NCI-H2107 treated with DMSO at 0.1 percent for 48 hours (cell line): ENCODE data around the gene FSD2.
"Not testable (repeated sequence)": the region's sequence is repeated elsewhere in the genome, so short reads cannot be mapped to it uniquely, and the experiment has no call there.

Experiments
- DNase-seq: peaks from one replicate; lab custom pipeline; 2025; ENCODE audit not compliant: unreplicated experiment; lab: John Stamatoyannopoulos, UW

FSD2 gene

DNA sequence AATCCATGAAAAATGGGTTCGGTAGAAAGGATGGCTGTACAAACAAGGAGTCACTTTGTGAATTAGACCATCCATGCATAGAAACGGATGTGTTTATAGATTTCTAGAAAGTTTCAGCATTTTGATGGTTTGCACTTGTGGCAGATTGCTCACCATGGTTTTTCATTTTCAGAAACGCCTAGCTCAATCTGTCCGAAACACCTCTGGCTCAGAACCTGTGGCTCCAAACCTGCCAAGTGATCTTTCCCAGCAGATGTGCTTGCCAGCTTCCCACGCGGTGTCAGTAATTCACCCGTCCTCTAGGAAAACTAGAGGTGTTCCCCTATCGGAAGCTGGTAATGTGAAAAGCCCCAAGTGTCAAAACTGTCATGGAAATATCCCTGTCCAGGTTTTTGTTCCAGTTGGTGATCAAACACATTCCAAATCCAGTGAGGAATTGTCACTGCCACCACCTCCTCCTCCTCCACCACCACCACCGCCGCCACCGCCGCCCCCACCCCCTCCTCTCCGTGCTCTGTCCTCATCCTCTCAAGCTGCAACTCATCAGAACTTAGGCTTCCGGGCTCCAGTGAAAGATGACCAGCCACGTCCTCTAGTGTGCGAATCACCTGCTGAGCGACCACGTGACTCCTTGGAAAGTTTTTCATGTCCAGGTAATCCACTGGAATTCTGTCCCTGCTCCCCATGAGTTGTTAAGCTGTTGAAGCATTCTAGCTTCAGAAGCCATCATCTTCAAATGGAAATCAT is 24.7 kb upstream of the FSD2 start:
- no peak for DNase-seq

DNA sequence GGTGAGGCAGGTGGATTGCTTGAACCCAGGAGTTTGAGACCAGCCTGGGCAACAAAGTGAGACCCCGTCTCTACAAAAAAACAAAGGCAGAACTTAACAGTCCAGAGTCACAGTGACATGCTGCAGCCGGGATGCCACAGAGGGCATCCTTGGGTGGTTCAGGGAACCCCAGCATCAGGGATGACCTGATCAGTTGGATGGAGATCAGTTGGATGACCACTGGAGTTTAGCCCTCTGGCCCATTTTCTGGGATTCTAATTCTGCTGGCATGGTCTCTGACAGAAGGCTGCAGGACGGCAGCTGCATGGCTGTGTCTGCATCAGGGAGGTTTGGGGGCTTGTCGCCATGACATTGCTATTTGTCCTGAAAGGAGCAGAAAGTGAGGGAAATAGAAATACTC is 23.4 kb upstream of the FSD2 start:
- no peak for DNase-seq

DNA sequence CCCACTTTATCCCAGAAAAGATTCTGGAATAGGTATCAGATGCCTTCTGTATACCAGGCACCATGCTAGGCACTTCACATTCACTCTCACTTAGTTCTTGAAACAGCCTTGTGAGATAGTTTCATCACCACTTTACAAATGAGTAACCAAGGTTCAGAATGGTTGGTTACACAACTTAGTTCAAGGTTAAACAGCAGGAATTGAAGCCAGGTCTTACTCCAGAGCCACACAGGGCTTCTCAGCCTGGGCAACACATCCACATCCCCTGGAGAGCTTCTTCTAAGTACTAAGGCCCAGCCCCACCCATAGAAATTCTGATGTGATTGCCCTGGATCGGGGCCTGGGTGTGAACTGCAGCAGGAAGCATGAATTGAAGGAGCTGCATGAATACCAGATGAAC is 22.2 kb upstream of the FSD2 start:
- DNase-seq: no peak

DNA sequence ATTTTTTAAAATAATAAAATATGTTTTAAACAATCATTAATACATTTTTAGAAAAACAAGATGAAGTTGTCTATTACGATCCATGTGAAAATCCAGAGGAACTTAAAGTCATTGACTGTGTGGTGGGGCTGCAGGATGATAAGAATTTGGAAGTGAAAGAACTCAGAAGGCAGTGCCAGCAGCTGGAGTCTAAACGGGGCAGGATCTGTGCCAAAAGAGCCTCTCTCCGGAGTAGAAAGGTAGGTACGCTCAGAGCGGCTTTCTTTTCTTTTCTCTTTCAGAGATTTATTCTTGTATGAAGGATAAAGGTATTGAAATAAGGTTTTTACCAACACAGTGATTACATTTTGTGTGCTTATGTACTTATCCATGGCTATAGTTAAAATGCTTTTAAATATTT is 17.2 kb upstream of the FSD2 start:
- DNase-seq: no peak

DNA sequence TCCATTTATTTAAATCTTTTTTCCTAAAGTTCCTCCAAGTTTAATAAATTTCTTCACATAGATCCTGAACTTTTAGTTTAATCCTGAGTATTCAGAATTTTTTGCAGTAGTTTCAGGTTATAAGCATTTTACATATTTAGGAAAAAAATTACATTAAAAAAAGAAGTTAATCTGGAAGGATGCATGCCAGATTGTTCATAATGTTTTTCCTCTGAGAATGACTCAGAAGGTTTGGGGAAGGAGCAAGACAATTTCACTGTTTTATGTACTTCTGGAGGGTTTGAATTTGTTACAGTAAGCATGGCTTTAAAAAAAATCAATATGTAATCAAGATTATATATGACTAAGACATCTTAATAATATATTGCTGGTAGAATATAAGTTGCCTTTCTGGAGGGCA is 16.0 kb upstream of the FSD2 start:
- not testable (repeated sequence) for DNase-seq

DNA sequence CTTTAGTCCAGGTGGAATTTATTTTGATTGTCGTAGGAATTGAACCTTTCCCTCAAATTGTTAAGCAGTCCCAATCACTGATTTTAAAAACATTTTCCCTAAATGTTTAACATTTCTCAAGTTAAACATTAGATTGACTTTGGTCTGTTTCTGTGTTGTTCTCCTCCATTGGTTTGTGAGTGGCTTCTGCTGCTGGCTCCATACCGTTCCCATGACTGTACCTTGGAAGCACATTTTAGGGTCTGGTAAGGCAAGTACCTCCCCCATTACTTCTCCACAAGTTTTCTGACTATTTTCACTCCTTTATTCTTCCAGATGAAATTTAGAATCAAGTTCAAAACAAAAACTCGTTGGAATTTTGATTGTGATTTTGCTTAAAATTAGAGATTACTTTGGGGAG is 15.5 kb upstream of the FSD2 start:
- DNase-seq: not testable (repeated sequence)

DNA sequence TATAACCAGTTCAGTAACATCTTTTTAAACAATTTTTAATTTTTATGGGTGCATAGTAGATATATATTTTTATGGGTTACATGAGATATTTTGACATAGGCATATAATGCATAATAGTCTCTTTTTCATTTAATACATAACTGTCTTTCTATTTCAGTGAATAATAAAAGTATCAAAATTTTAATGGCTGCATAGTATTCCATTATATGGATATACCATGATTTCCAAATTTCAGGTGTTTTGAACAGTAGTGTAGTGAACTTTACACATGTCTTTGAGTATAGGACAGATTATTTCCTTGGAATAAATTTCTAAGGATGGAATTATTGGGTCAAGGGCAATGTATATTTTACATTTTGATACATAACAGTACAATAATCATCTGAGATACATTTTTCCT is 14.3 kb upstream of the FSD2 start:
- no peak for DNase-seq

DNA sequence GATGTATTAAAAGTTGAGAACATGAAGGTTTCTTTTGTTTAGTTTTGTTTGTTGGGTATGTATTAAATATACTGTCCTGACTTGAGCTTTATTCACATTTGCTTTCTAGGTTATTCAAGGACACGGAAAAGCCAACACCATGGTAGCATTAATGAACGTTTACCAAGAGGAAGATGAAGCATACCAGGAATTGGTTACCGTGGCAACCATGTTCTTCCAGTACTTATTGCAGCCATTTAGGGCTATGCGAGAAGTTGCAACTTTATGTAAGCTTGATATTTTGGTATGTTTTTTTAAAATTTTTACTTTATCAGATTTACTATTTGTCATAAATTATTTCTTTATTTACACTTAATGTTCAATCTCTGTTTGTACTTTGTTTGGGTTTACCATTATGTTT is 7.1 kb upstream of the FSD2 start:
- no peak for DNase-seq

DNA sequence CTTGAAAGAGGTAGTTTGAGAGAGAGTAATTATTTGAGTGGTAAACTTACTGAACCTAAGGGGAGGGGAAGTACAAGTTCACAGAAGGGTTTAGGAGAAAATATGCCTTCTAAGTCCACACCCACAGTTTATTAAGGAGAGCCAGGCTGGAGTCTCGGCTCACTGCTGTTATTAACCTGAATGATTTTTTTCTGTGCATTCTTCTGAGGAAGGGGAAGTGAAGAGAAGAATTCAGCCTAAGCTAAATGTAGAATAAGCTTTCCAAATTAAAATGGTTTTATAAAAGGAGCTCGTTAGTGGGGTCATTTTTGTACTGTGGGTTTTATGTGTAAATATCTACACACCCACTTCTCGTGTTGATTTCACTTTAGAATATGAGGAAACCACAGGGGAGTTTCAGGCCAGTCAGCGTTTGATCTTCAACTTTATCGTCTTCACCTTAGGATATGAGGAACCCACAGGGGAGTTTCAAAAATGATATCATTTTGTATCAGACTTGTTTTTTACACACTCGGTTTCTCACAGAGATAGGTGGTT is 5.1 kb upstream of the FSD2 start:
- no peak for DNase-seq

DNA sequence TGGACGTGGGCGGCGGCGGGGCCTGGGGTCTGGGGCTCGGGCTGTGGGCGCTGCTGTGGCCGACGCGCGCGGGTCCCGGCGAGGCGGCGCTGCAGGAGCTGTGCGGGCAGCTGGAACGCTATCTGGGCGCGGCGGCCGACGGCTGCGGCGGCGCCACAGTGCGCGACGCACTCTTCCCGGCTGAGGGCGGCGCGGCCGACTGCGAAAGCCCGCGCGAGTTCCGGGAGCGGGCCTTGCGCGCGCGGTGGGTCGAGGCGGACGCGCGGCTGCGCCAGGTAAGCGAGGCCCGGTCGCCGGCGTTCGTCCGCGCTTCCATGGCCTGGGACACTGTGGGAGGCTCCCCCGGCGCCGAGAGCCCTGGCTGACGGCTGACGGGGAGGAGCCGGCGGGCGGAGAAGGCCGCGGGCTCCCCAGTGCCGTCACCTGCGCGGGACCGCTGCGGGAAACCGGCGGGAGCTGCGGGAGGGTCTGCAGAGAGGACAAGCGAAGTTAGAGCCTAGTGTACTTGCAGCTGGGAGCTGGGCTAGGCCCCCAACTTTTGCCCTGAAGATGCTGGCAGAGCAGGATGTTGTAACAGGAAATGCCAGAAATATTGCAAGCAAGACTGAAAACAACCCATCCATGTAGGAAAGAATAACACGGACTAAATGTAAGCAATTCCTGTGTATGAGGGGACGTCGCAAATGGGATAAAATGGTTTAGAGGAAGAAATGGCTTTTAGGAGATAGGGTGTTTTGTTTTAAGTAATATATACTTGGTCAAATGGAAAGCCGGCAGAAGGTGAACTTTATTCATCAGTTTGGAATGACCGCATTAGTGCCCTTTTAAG is 4.4 kb upstream of the FSD2 start:
- DNase-seq: no peak

DNA sequence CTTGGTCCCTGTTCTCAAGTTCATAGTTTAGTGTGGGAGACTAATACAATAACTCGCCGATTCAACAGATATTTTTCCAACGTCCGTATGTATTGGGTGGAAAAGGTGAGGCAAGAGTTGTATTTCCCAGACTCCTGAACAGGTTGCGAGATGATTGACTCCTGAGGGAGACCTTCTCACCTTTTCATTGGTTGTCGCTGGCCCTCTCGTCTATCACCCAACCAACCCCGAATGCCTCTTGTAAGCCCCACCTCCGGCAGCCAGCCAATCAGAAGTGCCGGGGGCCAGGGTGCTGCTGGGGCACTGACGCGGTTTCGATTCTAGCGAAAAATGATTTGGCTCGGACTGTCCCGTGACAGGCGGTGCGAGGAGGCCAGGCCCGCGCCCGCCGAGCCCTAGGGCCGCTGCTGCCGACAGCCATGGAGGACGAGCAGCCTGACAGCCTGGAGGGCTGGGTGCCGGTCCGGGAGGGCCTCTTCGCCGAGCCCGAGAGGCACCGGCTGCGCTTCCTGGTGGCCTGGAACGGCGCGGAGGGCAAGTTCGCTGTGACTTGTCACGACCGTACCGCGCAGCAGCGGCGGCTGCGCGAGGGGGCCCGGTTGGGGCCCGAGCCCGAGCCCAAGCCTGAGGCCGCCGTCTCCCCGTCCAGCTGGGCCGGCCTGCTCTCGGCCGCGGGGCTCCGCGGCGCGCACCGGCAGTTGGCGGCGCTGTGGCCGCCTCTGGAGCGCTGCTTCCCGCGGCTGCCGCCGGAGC is 3.6 kb upstream of the FSD2 start, which contains the start of gene WHAMM:
Gene WHAMM (plus strand): TSS at position 321 of the 753 bp plus-strand sequence. CDS start 99 bp downstream, at position 420.
- peak; percentile 87 for DNase-seq

DNA sequence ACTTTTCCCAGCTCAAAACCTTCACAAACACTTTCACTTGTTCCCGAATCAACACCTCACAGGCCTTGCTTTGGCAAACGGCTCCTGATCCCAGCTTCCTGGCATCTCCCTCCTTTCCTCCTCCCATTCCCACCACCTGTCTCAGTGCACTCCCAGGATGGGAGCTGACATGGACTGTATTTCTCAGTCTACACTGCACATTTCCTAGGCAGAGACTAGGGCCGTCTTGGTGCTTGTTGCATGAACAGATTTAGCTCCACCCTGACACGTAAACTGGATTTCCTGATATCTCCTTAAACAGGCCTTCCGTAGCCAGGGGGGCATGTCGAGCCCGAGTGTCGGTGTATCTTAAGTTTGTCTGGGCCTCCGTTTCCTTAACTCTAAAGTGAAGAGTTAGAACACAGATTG is 2.8 kb upstream of the FSD2 start:
- no peak for DNase-seq

DNA sequence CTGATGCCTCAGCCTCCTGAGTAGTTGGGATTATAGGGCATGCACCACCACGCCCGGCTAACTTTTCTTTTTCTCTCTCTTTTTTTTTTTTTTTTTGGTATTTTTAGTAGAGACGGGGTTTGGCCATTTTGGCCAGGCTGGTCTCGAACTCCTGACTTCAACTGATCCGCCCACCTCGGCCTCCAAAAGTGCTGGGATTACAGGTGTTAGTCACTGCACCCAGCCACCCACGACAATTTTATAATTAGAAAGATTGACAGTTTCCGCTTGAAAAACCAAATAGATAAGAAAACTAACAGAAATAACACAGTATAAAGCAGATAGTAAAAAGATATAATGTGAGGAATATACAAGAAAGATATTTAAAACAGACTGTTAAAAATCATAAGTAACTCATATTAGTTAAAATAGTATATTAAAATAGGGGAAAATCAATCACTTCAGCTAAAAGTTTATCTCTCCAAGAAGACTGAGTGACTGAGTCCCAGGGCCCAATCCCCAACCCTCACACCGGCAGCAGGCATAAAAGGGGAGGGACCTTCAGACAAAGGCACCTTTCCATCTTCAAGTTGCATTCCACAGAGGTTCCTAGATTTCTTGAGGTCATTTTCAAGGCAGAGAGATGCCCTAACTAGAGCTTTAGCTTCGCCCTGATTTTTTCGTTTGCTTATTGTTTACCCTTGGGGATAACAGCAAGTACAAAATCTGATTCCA is 2.2 kb upstream of the FSD2 start:
- DNase-seq: no peak

DNA sequence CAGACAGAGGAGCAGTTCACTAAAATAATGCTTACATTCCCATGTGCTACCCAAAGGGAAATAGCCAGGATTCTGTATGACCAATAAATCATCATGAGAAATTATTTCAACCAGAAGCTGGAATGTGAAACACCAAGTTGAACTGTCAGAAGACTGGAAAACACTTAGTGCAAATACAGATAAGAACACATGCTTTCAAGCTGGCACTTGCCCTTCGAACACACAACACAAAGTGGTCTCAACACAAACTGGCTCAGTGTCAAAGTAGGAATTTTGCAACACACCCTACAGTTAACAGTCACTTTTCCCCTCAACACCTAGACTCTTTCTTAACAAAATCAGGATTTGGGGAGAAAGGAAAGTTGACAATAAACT is 1.3 kb downstream of the FSD2 start:
- DNase-seq: no peak

DNA sequence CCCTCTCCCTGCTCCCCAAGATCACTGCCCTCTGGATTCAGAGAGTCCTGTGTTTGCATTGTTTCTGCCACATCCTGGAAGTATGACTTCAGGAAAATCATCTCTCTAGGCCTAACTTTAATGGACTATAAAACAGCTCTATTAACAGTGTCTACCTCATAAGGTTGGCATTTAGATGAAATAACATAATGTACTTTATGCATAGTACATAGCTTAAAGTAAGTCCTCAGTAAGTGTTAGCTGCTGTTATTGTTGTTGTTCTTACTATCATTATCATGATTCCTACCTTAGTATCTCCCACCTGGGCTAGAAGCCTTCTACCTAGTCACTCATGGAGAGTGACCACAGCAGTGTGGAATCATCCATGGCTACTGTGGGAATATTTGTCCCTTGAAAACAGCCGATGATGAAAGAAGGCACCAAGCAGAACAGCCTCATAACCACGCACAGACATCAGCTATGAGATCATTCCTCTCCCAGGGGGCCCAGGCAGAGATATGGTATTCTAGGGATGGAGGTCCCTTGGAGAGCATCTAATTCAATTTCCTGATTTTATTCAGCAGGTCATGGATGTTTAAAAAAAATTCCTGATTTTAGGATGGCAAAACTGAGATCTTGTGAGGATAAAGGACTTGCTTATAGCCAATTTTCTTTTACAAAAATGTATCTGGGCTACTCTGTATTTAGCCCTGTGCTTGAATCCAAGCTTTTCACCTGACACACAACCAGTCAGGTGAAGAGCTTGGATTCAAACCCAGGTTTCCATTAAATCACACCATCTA is 1.9 kb downstream of the FSD2 start:
- no peak for DNase-seq

DNA sequence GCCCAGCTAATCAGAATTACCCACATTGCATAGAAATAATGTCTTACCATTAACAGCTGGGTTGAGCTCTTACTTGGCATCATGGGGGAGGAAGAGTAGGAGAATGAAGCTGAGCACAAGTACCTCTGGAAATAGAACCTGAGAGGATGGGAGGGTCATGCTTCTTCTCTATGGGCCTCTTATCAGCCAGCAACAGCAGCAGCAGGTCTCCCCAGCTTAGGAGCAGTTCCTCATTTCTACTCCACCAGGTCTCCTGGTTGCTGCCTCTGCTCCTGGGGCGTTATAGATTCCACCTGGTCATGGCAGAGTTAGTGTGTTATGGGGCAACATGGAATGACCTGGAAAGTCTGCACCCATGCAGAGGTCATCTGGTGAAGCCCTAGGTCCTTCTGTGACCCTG is 3.4 kb downstream of the FSD2 start:
- DNase-seq: no peak

DNA sequence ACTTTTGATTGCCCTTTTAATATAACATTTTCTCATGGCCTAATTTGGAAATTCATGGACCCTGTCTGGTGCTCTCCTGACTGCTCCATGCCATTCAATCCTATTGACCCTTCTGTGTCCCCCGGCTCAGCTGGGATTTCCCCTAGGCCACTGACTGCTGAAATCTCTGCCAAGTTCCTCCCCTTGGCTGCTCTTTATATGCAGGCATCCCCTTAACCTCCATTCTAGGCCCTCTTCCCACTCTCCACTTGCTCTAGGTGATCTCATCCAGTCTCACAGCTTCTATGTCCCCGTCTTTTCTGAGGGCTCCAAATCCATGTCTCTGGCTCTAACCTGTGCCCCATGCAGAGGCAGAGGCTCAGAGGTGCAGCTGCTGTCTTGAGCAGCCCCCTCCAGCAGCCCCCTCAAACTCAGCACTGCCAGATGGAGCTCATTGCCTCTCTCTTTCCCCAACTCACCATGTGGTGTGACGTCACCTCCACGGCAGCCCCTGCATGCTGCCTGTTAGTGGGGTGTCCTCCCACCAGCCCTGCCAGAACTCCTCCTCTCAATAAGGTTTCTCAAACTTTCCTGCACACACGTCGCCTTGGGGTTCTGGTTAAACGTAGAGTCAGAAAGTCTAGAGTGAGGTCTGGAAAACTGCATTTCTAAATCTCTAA is 6.6 kb downstream of the FSD2 start:
- no peak for DNase-seq

DNA sequence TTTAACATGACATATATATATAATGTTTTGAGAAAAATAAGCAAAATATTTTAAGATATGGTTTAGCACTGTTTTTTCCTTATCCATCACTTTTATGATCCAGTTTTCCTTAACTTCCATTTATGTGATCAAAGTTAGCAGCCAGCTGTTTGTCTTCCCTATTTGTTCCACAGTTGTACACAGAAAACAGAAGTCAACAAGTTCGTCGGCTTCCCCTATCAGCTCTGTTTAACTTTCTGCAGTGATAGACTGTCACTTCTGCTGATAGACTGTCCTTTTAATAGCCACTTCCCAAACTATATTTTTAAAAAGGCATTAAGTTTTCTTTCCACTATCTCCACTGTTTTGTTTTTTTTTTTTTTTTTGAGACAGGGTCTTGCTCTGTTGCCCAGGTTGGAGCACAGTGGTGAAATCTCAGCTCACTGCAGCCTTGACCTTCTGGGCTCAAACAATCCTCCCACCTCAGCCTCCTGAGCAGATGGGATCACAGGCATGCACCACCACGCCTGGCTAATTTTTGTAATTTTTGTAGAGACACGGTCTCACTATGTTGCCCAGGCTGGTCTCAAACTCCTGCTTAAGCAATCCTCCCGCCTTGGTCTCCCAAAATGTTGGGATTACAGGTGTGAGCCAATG is 7.2 kb downstream of the FSD2 start:
- no peak for DNase-seq

DNA sequence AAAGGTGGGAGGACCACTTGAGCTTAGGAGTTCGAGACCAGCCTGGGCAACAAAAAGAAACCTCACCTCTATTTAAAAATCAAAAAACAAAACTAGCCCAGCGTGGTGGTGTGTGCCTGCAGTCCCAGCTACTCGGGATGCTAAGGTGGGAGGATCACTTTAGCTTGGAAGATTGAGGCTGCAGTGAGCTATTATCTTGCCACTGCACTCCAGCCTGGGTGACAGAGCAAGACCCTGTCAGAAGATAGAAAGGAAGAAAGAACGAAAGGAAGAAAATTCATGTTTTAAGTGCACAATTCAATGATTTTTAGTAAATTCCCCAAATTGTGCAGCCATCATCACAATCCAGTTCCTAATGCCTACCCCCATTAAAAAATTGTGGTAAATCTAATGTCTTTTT is 7.8 kb downstream of the FSD2 start:
- DNase-seq: no peak
